Measurements from ENCODE around the gene SFTPB.

- TF ChIP-seq ELK4 (IDR thresholded peaks at IDR 0.05; ENCODE audit: borderline replicate concordance, low read depth, low read length), result no peak
- no peak for TF ChIP-seq ATF2 (tag by site-specific recombination; IDR thresholded peaks at IDR 0.05; ENCODE audit: low read depth)
- no peak for TF ChIP-seq CTCF (tag by site-specific recombination; IDR thresholded peaks at IDR 0.05)
- no peak for TF ChIP-seq ZNF610 (tag by site-specific recombination; IDR thresholded peaks at IDR 0.05; ENCODE audit: borderline replicate concordance)
- no peak for TF ChIP-seq ZBTB20 (tag by site-specific recombination; IDR thresholded peaks at IDR 0.05)
- TF ChIP-seq PRDM1 (tag by site-specific recombination; IDR thresholded peaks at IDR 0.05), result no peak
- TF ChIP-seq MEIS1 (CRISPR knock-in tag; IDR thresholded peaks at IDR 0.05; ENCODE audit: borderline replicate concordance), result no peak
These were observed 48.4 kb downstream of the SFTPB start for GRCh38 chr2:85619617-85620016.
